ENCODE data around the gene LNX1.

LNX1 gene

DNA sequence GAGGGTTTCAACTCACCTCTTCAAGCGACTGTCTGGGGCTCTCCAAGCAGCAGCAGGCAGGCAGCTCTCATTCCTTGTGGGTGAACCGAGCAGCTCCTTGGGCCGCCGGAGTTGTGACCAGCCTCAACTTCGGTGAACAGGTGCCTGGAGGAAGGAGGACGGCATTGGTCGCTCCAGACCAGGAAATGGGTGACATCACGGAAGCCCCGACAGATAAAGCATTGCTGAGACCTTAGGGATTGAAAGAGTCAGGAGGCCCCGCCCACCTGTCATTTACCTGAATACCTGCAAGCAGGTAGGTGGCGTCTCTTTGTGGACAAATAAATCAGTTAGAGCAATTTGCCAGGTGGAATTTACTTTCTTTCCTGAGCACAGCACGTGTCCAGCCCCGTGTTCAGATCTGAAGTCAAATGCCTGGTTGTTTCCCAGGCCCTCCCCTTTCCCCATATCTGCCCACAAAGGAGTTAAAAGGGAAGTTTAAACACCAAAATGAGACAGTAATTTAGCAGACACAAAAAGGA is at the start of gene LNX1:
TSS of gene LNX1 (minus strand) at position 115 of the 521 bp plus-strand sequence. CDS start 17,484 bp downstream, outside the sequence.
- intact Hi-C loops (cut with DNase I; ENCODE audit: low total_unique reads), result no loop called here
- TF ChIP-seq, protein P1, sequence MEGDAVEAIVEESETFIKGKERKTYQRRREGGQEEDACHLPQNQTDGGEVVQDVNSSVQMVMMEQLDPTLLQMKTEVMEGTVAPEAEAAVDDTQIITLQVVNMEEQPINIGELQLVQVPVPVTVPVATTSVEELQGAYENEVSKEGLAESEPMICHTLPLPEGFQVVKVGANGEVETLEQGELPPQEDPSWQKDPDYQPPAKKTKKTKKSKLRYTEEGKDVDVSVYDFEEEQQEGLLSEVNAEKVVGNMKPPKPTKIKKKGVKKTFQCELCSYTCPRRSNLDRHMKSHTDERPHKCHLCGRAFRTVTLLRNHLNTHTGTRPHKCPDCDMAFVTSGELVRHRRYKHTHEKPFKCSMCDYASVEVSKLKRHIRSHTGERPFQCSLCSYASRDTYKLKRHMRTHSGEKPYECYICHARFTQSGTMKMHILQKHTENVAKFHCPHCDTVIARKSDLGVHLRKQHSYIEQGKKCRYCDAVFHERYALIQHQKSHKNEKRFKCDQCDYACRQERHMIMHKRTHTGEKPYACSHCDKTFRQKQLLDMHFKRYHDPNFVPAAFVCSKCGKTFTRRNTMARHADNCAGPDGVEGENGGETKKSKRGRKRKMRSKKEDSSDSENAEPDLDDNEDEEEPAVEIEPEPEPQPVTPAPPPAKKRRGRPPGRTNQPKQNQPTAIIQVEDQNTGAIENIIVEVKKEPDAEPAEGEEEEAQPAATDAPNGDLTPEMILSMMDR (IDR thresholded peaks at IDR 0.05), result no peak
- DNase-seq, result no peak
- Histone ChIP-seq H3K4me3 (no peak within 1 kb of the TSS), H3K27me3 (peaks cover 0 to 2% of the 10 kb centered on the region in 2 donors), H3K4me1 (peaks cover 0 to 9% (median 4%) of the 10 kb centered on the region in 4 donors), H3K27ac (no peak within 1 kb of the TSS), H3K36me3 (no peaks in the 10 kb centered on the region), H3K9me3 (no peaks in the 10 kb centered on the region)

DNA sequence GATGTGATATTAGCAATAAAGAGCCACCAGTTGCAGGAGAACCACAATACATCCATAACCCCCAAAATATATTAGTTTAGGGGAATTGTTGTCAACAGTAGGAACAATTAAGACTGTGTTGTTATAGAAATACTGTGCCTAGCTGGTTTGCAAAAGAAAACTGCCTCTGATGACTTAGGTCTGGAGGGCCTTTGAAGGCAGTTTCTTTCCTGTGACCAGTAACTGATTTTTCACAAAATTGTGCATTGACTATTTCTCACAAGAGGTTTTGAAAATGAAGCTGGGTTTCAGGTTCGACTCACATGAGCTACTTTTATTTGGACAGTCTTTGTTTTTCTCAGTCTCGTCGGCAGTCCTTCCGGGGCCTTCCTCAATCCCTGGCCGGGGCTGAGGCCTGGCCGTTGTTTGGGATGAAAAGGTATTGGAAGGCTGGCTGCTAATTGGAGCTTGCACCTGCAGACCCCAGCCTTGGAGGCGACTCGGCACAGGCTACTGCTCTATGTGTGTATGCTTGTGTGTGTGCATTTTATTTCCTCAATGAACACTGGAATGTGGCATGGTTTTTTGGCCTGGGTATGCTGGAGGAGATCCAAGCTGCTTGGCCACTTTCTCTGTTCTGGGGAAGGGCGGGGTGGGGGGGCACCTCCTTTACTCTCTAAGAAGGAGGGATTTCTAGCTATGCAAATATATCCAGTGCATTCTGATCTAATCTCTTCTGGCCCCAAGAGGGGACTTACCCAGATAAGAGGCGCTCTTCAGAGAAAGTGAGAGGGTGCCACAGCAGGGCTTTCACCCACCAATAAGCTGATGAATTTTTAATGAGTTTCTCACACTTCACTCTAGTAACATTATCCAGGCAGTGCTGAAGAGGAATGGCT is 49.5 kb upstream of the LNX1 start:
- Histone ChIP-seq H3K4me3 (no peak overlapping the region), H3K4me1 (peaks cover 0 to 16% (median 4%) of the 10 kb centered on the region in 4 donors), H3K36me3 (no peaks in the 10 kb centered on the region), H3K27me3 (no peaks in the 10 kb centered on the region), H3K9me3 (no peaks in the 10 kb centered on the region), H3K27ac (no peak overlapping the region)
- intact Hi-C loops (cut with DNase I; ENCODE audit: low total_unique reads), result no loop called here
- TF ChIP-seq, protein P1 (IDR thresholded peaks at IDR 0.05), result no peak
- DNase-seq, result no peak

DNA sequence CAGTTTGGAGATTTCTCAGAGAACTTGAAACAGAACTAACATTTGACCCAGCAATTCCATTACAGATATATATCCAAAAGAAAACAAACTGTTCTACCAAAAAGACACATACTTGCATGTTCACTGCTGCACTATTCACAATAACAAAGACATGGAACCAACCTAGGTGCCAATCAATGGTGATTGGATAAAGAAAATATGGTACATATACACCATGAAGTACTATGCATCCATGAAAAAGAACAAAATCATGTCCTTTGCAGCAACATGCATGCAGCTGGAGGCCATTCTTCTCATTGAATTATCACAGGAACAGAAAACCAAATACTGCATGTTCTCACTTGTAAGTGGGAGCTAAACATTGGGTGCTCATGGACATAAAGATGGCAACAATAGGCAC is 47.6 kb upstream of the LNX1 start:
- peaks cover 0 to 16% (median 4%) of the 10 kb centered on the region in 4 donors for H3K4me1 ChIP-seq
- intact Hi-C loops (cut with DNase I; ENCODE audit: low total_unique reads), result no loop called here
- no peaks in the 10 kb centered on the region for H3K27me3 ChIP-seq
- H3K36me3 ChIP-seq, result no peaks in the 10 kb centered on the region
- no peak overlapping the region for H3K4me3 ChIP-seq
- no peaks in the 10 kb centered on the region for H3K9me3 ChIP-seq
- H3K27ac ChIP-seq, result no peak overlapping the region
- TF ChIP-seq, protein P1 (IDR thresholded peaks at IDR 0.05), result no peak
- no peak for DNase-seq

DNA sequence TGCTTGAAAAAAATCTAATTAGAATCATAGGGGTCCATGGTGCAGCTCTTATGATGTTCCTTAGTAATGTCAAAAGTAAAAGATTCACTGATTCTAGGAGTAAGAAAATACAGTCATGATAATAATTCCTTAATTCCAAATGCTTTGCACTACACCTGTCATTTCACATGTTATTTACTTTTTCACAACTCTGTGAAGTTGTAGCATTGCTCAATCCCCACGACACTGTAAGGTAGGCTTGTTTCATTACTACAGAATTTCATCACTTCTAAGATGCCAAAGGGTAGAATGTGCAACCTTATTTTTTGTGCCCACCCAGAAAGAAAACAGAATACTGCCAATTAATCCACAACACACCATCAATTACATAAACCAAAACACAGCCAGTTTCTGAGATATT is 46.1 kb upstream of the LNX1 start:
- Histone ChIP-seq H3K9me3 (no peaks in the 10 kb centered on the region), H3K36me3 (no peaks in the 10 kb centered on the region), H3K27ac (no peak overlapping the region), H3K27me3 (no peaks in the 10 kb centered on the region), H3K4me1 (peaks cover 0 to 16% (median 4%) of the 10 kb centered on the region in 4 donors), H3K4me3 (no peak overlapping the region)
- DNase-seq, result no peak
- intact Hi-C loops (cut with DNase I; ENCODE audit: low total_unique reads), result no loop called here
- TF ChIP-seq, protein P1 (IDR thresholded peaks at IDR 0.05), result no peak

DNA sequence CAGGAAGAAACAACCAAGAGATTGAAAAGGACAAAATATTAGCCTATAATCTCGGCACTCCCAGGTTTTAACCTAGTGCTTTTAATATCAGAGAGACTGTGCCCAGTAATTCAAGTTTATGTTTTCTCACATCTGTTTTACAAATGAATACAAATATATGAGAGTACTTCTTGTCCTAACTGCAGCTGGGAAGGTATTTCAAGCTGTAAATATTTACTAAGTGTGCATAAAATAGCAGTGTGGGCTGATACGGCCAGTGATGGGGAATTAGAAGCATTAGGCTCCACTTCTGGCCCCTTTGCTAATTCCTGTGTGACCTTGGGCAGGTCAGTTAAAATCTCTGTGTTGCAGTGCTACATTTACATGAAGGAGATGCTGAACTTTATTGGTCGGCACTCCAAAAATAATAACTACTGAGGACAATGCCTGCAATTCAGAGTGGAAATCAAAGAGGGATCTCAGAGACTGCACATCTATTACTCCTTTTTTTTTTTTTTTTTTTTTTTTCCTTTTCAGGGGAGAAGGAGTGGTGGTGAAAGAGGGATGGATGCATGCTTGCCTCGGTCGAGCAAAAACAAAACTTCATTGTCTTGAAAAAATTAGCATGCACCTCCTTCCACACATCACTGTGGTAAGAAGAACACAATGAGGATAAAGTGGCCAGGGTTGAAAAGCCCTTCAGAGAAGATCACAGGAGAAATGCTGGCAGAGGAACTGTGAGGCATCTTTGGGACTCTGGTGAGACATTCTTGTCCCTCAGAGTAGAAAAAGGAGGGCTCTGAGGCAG is 44.6 kb upstream of the LNX1 start:
- intact Hi-C loops (cut with DNase I; ENCODE audit: low total_unique reads), result no loop called here
- Histone ChIP-seq H3K36me3 (no peaks in the 10 kb centered on the region), H3K4me3 (no peak overlapping the region), H3K27me3 (no peaks in the 10 kb centered on the region), H3K4me1 (peaks cover 0 to 10% (median 2%) of the 10 kb centered on the region in 4 donors), H3K27ac (no peak overlapping the region), H3K9me3 (no peaks in the 10 kb centered on the region)
- TF ChIP-seq, protein P1 (IDR thresholded peaks at IDR 0.05), result no peak
- no peak for DNase-seq

All from tibial artery (tissue), 4 donors.